Upper lobe of left lung (tissue), 6 donors: ENCODE results near the gene PRELP. TPM values are rescaled to one million over a fixed set of nuclear protein-coding genes. Genes with fewer than 3 reads are reported as not detected.
A peak's percentile ranks its signal among the peaks of the same experiment; 100 is the strongest.

Experiments
- ATAC-seq, 2 donors: fragments of 200-7000 bp; cut with Tn5 transposase; one replicate each; pipeline ENCODE4 v1.9.1; 2022; ENCODE audit warnings: mild to moderate bottlenecking in 2 of 2, moderate library complexity in 2 of 2; ENCODE audit not compliant: low FRiP score in 2 of 2
- DNase-seq, 2 donors: peaks; one replicate each; pipeline ENCODE4 v3.0.0-alpha.2; 2019 to 2020
- H3K27ac ChIP-seq, 4 donors: fragments of 200-600 bp; sonication (generic); one replicate each; pipeline ENCODE4 v1.5.1; 2016 to 2019
- H3K27me3 ChIP-seq, 4 donors: fragments of 200-600 bp; sonication (generic); one replicate each; pipeline ENCODE4 v1.5.1; 2017 to 2019
- H3K36me3 ChIP-seq, 4 donors: fragments of 200-600 bp; sonication (generic); one replicate each; pipeline ENCODE4 v1.5.1; 2016 to 2019
- H3K4me1 ChIP-seq, 4 donors: fragments of 200-600 bp; sonication (generic); one replicate each; pipeline ENCODE4 v1.5.1; 2018 to 2019
- H3K4me3 ChIP-seq, 4 donors: fragments of 200-600 bp; sonication (generic); one replicate each; pipeline ENCODE4 v1.5.1; 2017 to 2019; ENCODE audit warnings: mild to moderate bottlenecking in 2 of 4, moderate library complexity in 1 of 4
- H3K9me3 ChIP-seq, 4 donors: fragments of 200-600 bp; sonication (generic); one replicate each; pipeline ENCODE4 v1.5.1; 2018 to 2019
- EP300 ChIP-seq, 4 donors: sonication (generic); formaldehyde crosslinking; IDR thresholded peaks; one replicate each; pipeline ENCODE4 v1.5.1; 2017; ENCODE audit warnings: antibody characterized with exemption in 4 of 4, control low read depth in 2 of 4
- POLR2A ChIP-seq, 4 donors: fragments of 450-650 bp; IDR thresholded peaks; one replicate each; pipeline ENCODE4 v1.5.1; 2016 to 2017; ENCODE audit warnings: antibody characterized with exemption in 4 of 4, mild to moderate bottlenecking in 2 of 4
- POLR2AphosphoS5 ChIP-seq, 2 donors: sonication (generic); formaldehyde crosslinking; IDR thresholded peaks; one replicate each; pipeline ENCODE4 v1.5.1; 2017; ENCODE audit warnings: antibody characterized with exemption in 2 of 2
- WGBS, 2 donors: methylation state at CpG; one replicate each; pipeline ENCODE4 v1.1.5; 2017 to 2018; 5-methylcytosine and 5-hydroxymethylcytosine counted together
- total RNA-seq, 6 donors: library from RNA; depleted of rRNA in 4 of 6; stranded (reverse); fragments of >200 nt in 4 of 6; gene quantifications; one replicate each; pipeline versions ENCODE4 v1.1.0 to v1.2.1, GENCODE V29; 2016 to 2021
- TF ChIP-seq, protein P1 (sequence below), 6 experiments: fragments of 450-650 bp in 4 of 6; fragments of 200-600 bp in 2 of 6; sonication (generic) in 2 of 6; IDR thresholded peaks; one replicate each; pipeline ENCODE4 v1.5.1; 2016 to 2019; ENCODE audit warnings: antibody characterized with exemption in 6 of 6
- donor health status: DM: no; HTN: no; CAD: no; lungs with moderate emphysema.
- donor health status: DM: no; HTN: yes; CAD: no; lungs with severe emphysema.

Gene PRELP
- total RNA-seq, 6 donors from 2014 or later: 30.4 to 104 (median 47.3) TPM

GRCh38 chr1:203440771-203441170 lies 34.8 kb upstream of the PRELP start:
- Histone ChIP-seq H3K36me3 (no peaks in the 10 kb centered on the region), H3K27ac (peak overlapping the region; percentile 12 to 69 (median 32)), H3K4me1 (peaks cover 0 to 11% (median 0%) of the 10 kb centered on the region in 4 donors), H3K4me3 (no peak overlapping the region), H3K9me3 (peaks cover 0 to 7% (median 0%) of the 10 kb centered on the region in 4 donors), H3K27me3 (no peaks in the 10 kb centered on the region)
- WGBS, 2 donors: 12 to 21% methylated on average over 7 of the region's 7 CpGs
- peak; percentile 46 to 76 for DNase-seq
- peak; percentile 73 to 74 for ATAC-seq
- TF ChIP-seq, protein P1, sequence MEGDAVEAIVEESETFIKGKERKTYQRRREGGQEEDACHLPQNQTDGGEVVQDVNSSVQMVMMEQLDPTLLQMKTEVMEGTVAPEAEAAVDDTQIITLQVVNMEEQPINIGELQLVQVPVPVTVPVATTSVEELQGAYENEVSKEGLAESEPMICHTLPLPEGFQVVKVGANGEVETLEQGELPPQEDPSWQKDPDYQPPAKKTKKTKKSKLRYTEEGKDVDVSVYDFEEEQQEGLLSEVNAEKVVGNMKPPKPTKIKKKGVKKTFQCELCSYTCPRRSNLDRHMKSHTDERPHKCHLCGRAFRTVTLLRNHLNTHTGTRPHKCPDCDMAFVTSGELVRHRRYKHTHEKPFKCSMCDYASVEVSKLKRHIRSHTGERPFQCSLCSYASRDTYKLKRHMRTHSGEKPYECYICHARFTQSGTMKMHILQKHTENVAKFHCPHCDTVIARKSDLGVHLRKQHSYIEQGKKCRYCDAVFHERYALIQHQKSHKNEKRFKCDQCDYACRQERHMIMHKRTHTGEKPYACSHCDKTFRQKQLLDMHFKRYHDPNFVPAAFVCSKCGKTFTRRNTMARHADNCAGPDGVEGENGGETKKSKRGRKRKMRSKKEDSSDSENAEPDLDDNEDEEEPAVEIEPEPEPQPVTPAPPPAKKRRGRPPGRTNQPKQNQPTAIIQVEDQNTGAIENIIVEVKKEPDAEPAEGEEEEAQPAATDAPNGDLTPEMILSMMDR (IDR thresholded peaks at IDR 0.05): peak in 5 of 6 experiments; percentile 15 to 47 (median 40)
- no peak for TF ChIP-seq POLR2AphosphoS5 (IDR thresholded peaks at IDR 0.05)

DNA sequence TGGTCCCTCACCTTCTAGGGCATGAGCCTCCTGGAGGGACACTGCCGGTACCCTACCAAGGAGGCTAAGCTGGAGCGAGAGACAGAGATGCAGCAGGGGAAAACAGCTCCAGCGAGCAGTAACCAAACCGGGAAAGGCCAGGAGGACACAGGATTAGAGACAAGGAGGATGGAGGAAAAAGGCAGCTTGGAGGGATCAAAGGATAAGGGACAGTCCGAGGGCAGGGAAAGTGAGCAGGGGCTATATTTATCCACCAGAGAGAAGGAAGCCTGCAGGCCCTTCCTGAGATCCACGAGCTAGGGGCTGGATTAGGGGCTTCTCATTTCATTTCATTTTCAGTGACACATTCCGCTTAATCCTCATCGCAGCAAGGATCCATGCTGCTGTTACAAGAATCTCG lies 33.8 kb upstream of the PRELP start:
- Histone ChIP-seq H3K27me3 (no peaks in the 10 kb centered on the region), H3K9me3 (peaks cover 0 to 7% (median 0%) of the 10 kb centered on the region in 4 donors), H3K4me3 (no peak overlapping the region), H3K36me3 (no peaks in the 10 kb centered on the region), H3K4me1 (peaks cover 0 to 11% (median 0%) of the 10 kb centered on the region in 4 donors), H3K27ac (peak overlapping the region; percentile 12 to 69 (median 32))
- no peak for ATAC-seq
- WGBS, 2 donors: 82 to 86% methylated on average over 9 of the region's 9 CpGs
- DNase-seq: no peak
- TF ChIP-seq, protein P1 (IDR thresholded peaks at IDR 0.05): no peak
- TF ChIP-seq POLR2AphosphoS5 (IDR thresholded peaks at IDR 0.05): no peak
- no peak for TF ChIP-seq EP300 (IDR thresholded peaks at IDR 0.05)
- TF ChIP-seq POLR2A (IDR thresholded peaks at IDR 0.05): no peak

DNA sequence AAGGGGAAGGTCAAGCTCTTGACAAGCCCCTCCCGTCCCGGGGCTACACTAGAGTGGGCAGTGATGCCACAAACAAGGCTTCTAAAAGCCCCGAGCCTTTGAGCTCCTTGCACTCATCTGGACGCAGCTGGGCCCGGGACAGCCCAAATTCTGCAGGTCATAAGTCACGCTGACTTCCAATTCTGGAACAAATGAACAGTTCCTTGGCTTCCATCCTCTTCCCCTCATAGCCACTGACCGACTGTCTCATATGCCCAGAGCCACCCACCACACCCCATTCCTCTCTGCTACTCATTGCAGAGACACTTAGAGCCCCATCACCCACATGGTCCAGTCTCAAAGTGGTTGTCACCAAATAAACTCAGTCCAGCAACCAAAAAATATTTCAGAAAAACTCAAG lies 32.8 kb upstream of the PRELP start:
- no peak for DNase-seq
- peaks cover 0 to 7% (median 0%) of the 10 kb centered on the region in 4 donors for H3K9me3 ChIP-seq
- H3K36me3 ChIP-seq: no peaks in the 10 kb centered on the region
- peak overlapping the region in 3 of 4 donors; percentile 12 to 69 (median 46) for H3K27ac ChIP-seq
- peaks cover 0 to 11% (median 0%) of the 10 kb centered on the region in 4 donors for H3K4me1 ChIP-seq
- no peaks in the 10 kb centered on the region for H3K27me3 ChIP-seq
- TF ChIP-seq EP300 (IDR thresholded peaks at IDR 0.05) (no peak), POLR2AphosphoS5 (IDR thresholded peaks at IDR 0.05) (no peak), POLR2A (IDR thresholded peaks at IDR 0.05) (no peak)
- TF ChIP-seq, protein P1 (IDR thresholded peaks at IDR 0.05): no peak
- H3K4me3 ChIP-seq: no peak overlapping the region
- 47 to 68% methylated on average over 7 of the region's 7 CpGs for WGBS, 2 donors
- ATAC-seq: peak in 1 of 2 donors; percentile 76

DNA sequence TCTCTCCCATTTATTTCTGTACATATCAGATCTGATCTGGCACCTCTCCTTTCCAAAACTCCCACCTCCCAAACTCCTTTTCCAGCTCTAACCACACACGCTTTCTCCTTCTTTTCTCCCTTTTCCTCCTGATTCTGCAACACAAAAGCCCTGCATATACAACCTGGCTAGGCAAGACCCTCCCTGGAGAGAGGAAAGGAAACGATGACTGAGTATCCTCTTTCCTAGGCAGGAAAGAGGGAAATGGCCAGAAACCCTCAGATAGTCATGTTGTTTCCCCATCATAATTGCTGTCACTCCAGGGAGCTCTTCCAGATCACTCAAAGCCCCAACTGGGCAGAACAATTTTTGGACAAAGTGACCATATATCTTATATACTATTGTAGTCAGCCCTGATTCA lies 32.3 kb upstream of the PRELP start:
- TF ChIP-seq POLR2AphosphoS5 (IDR thresholded peaks at IDR 0.05) (no peak), POLR2A (IDR thresholded peaks at IDR 0.05) (no peak), EP300 (IDR thresholded peaks at IDR 0.05) (no peak)
- TF ChIP-seq, protein P1 (IDR thresholded peaks at IDR 0.05): no peak
- WGBS, 2 donors: 61 to 82% methylated on average over 2 of the region's 2 CpGs
- ATAC-seq (no peak), DNase-seq (no peak)
- Histone ChIP-seq H3K9me3 (peaks cover 0 to 7% (median 0%) of the 10 kb centered on the region in 4 donors), H3K4me1 (peaks cover 0 to 11% (median 0%) of the 10 kb centered on the region in 4 donors), H3K36me3 (no peaks in the 10 kb centered on the region), H3K27me3 (no peaks in the 10 kb centered on the region), H3K27ac (peak overlapping the region in 3 of 4 donors; percentile 12 to 49 (median 46)), H3K4me3 (no peak overlapping the region)

GRCh38 chr1:203444171-203444576 lies 31.4 kb upstream of the PRELP start:
- H3K36me3 ChIP-seq: no peaks in the 10 kb centered on the region
- TF ChIP-seq POLR2AphosphoS5 (IDR thresholded peaks at IDR 0.05) (no peak), POLR2A (IDR thresholded peaks at IDR 0.05) (no peak)
- TF ChIP-seq, protein P1 (IDR thresholded peaks at IDR 0.05): no peak
- H3K4me1 ChIP-seq: peaks cover 0 to 7% (median 0%) of the 10 kb centered on the region in 4 donors
- peaks cover 0 to 7% (median 0%) of the 10 kb centered on the region in 4 donors for H3K9me3 ChIP-seq
- no peak overlapping the region for H3K27ac ChIP-seq
- H3K27me3 ChIP-seq: no peaks in the 10 kb centered on the region
- 100% methylated on average over 1 of the region's 1 CpG for WGBS, 2 donors
- no peak for ATAC-seq
- no peak for DNase-seq
- H3K4me3 ChIP-seq: no peak overlapping the region
